COLO668 (cell line): ENCODE measurements around the gene DNAH17.

ENCODE experiments used
- DNase-seq: peaks from one replicate; lab custom pipeline; 2025; ENCODE audit not compliant: unreplicated experiment; lab: John Stamatoyannopoulos, UW

Gene DNAH17

GRCh38 chr17:78399028-78399692 lies 178.0 kb downstream of the DNAH17 start:
- no peak for DNase-seq

DNA sequence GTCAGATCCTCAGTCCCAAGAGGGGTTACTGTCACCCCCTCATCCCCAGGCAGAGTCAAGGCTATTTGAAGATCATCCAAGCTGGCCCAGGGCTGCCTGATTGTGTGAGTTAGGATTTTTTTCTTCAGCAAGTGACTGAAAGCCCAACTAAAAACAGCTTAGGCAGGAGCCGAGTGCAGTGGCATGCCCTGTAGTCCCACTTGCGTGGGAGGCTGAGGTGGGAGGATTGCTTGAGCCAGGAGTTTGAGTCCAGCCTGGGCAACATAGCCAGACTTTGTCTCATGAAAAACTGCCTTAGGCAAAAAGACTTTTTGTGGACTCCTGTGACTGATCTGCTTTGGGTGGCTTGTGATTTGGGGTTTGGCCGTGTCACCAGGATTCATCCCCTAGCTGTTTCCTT lies 178.8 kb downstream of the DNAH17 start:
- DNase-seq: no peak

DNA sequence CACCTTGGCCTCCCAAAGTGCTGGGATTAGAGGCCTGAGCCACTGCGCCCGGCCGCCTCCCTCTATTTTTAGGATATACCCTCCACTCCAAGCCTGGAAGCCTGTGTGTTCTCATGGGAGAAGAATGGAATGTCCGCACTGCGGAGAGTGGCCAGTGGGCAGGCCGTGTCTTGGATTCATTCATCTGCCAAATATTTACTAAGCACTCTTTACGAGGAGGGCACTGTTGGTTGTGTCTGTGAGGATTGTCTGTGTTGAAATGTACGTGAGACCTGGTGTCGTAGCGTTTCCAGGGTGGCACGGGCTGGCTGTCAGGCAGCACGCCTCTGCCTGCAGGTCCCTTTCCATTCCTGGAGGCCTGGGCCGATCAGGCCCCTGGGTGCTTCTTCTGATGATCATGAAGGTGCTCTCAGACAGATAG lies 179.5 kb downstream of the DNAH17 start:
- no peak for DNase-seq

GRCh38 chr17:78396441-78397337 lies 180.5 kb downstream of the DNAH17 start:
- DNase-seq: no peak

GRCh38 chr17:78395155-78395554 lies 182.0 kb downstream of the DNAH17 start:
- DNase-seq: no peak

DNA sequence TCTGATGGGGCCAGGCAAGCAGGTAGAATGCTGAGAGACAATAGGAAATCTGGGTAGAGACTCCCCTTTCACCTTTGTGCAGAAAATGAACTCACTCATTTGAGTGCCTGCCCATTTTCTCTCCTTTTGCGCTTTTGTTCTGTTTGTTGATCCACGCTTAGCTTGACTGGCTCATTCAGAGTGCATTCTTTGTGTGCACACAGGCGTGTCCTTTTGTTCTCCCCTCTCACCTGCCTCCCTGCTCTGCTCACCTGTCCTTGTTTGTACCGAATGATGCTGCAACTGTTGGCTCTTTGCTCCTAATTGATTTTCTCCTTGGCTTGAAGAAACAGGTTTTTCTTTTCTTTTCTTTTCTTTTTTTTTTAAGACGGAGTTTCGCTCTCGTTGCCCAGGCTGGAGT lies 183.0 kb downstream of the DNAH17 start:
- DNase-seq: peak; percentile 75

DNA sequence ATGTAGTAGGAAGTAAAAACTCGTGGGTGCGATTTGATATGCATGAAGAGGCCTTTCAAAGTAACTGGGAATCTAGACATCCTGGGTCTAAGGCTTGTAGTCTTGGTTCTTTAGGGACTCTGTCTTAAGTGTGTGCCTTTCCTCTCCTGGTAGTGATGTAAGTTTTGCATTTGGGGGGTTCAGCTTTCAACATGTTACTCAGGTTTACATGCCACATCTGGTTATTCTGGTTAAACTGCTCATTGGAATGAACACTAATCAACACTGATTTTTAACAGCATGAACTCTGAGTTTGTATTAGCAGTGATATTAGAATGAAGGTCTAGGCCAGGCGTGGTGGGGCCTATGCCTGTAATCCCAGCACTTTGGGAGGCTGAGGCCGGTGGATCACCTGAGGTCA lies 183.6 kb downstream of the DNAH17 start:
- DNase-seq: no peak

GRCh38 chr17:78392295-78392694 lies 184.9 kb downstream of the DNAH17 start:
- no peak for DNase-seq

- no peak for DNase-seq
Measured at GRCh38 chr17:78391843-78392242, 185.4 kb downstream of the DNAH17 start.

- DNase-seq: no peak
Measured at GRCh38 chr17:78391051-78391431, 186.2 kb downstream of the DNAH17 start.

GRCh38 chr17:78390241-78391050 lies 186.8 kb downstream of the DNAH17 start:
- DNase-seq: no peak

DNA sequence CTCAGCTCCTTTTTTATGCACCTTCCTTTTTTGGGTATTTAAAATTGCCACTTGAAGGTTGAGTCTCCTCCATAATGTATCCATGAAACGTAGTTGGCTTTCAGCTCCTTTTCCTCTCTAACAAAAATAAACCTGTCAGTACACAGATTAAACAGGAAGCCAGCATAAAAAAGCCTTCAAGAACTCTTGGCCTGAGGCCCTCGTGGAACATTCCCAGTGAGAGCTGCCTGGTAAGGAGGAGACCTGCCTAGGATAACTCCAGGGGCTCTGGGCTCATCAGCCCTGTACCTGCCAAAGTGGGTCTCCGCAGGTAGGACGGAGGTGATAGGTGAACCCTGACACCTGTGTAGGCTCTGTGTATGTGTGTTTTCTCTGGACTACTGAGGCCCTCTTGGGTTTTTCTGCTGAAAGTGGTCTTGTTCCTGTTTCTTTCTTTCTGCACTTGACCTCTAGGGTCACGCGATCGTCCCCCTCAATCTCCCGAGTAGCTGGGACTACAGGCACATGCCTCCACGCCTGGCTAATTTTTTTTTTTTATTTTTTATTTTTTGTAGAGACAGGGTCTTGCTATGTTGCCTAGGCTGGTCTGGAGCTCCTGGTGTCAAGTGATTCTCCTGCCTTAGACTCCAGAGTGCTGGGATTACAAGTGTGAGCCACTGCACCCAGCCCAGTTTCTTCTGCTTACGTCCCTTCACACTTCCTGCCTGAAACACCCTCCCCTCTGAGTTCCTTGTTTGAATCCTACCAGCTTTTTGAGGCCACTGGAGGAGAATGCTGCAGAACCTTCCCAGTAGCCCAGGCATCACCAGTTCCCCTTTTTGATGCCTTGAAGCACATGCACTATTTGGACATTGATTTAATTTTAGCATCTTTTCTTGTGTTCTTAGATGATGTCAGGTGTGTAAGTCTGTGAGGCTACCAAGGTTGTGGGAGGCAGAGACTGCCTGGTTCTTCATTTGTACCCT lies 188.9 kb downstream of the DNAH17 start:
- no peak for DNase-seq

DNA sequence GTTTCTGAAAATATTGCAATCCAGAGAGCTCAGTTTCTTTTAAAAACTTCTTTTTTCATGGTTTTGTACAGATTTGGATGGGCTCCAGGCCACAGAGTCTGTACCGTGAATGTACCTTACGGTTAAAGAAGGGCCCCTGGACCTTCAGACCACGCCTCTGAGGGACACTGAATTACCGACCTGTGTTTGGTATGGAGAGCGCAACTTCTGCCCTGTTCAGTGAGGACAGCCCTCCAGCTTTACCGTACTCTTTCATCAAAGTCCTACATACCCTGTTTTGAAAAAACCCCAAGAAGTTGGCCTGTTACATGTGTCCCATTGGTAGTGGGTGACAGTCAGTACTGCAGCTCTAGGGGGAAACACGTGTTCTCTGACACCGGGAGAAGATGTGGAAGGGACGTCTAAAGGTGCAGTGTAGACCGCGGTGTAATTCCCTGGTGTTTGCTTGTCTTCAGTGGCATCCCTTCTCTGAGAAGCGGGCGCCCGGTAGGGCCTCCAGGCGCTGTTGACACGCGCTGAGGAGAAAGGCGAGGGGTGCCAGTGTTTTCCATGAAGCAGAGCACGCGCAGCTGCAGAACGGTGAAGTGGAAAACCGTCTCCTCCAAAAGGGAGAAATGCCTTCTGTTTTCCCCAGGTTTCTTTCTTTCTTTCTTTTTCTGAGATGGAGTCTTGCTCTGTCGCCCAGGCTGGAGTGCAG lies 192.6 kb downstream of the DNAH17 start:
- no peak for DNase-seq

- no peak for DNase-seq
Measured at GRCh38 chr17:78383725-78384471, 193.3 kb downstream of the DNAH17 start.

DNA sequence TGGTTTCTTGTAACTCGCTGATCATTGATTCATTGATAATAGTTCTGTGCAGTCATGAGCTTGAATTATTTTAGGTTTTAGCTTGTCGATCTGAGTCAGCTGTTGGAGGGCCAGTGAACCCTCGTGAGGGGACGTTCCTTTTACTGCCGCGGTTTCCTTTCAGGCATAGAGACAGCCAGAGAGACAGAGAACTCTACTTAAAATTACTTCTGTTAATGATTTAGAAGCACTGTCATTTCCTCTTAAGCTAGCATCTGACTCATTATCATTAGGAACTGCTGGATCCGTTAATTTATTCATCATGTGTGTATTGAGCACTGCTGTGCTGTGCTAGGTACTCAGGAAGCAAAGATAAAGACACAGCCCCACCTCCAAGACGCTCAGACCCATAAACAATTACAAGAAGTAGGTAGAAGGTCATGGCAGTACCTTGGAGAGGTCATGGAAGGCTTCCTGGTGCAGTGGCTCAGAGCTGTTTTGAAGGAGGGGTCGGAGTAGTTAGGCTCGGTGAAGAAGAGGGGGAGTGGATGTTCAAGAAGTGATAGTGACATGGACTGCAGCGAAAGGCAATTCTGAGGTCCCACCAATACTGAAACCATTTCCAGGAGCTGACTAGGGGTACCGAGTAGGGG lies 195.5 kb downstream of the DNAH17 start:
- DNase-seq: no peak

GRCh38 chr17:78380370-78380769 lies 196.8 kb downstream of the DNAH17 start:
- no peak for DNase-seq

DNA sequence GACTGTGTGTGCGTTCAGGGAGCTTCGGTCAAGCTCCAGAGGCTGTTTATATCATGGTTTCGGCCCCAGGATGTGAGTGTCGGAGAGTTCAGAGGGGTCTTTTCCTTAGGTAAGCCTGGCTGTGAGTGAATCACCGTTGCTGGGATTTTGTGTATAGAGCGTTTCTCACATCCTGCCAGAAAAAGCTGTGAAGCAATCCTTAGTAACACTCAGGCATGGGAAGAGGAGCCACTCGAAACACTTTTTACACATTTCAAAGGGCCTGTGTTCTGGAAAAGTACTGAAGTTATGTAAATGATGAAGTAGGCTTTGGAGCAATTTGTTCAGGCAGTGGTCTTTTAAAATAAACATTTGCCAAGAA lies 198.1 kb downstream of the DNAH17 start:
- DNase-seq: no peak

DNA sequence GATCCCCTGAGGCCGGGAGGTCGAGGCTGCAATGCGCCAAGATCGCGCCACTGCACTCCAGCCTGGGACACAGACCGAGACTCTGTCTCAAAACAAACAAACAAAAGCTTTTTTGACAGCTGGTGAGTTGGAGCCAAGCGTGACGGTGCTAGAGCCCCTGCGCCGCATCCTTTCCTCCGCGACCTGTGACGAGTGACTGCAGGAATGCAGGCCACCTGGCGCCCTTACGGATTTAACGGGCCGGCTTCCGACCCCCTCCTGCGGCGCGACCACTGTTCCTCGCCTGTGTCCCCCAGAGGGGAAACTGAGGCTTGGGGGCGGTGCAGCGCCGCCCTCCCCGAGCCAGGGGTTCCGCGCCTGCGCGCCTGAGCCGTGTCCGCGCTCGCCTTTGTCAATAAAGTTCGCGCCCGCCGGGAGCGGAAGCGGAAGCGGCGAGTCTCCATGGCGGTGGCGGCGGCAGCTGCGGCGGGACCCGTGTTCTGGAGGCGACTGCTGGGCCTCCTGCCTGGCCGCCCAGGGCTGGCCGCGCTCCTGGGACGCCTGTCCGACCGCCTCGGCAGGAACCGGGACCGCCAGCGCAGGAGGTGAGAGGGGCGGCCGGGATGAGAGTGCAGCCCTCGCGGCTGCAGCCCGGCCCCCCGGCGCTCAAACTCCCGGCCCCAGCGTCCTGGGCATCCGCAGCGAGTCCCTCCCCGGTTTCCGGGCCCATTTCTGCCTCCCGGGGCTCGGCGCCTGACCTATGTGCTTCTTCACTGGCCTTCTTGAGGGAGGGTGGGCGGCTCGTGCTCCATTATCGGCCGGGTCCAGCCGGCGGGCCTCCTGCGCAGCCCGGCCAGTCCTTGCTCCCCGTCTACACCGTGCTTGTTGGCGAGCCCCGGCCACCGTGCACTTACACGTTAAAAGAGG lies 198.7 kb downstream of the DNAH17 start, which contains the start of gene PGS1:
Gene PGS1, plus strand, starts transcription at position 425 of the 906 bp plus-strand sequence. Its CDS starts 17 bp downstream, at position 442.
- peak; percentile 75 for DNase-seq
